Measurements from ENCODE around the gene LIPF.
"Not testable (repeated sequence)": the region's sequence is repeated elsewhere in the genome, so short reads cannot be mapped to it uniquely, and the experiment has no call there.

LIPF gene

DNA sequence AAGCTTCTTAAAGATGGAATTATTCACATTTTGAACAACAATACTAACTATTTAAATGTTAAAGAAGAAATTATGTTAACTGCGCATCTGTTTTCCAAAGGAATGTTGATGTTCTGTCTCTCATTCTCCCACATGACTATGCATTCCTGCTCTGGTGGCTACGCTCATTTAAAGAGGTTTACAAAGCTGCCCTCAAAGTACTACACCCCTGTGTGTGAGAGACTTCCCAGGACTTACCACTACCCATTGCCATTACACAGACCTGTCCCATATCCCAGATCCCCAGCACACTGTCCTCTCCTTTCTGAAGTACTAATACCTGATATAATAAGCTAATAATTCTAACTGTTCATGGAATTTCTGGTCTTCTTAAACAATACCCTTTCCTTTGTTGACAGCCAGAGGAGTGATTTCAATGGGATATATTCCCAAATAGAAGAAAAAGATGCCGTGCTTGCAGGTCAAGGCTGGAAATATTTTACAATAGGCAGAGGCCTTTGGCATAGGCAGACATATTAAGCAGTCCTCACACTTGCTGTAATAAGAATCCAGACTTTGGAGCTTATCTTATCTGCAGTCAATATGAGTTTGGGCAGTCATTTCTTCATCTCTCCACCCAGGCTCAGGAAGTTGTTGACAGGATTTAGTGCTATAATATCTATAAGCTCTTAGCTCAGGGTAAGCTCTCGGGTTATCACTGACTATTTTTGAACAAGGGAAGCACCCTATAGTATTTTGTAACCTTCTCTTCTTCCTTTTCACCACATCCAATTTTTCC is 12.2 kb downstream of the LIPF start:
- no peak for FAIRE-seq

DNA sequence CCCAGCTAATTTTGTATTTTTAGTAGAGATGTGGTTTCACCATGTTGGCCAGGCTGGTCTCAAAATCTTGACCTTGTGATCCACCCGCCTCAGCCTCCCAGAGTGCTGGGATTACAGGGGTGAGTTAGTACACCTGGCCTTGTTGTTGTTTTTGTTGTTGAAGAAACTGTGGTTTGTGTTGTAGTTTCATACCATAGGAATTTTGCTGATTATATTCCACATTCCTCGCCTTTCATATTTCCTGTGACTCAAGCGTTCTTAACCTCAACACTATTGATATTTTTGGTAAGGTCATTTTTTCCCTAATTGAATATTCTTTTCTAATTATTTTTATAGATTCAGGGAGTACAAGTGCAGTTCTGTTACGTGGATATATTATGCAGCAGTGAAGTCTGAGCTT is 16.7 kb downstream of the LIPF start:
- no peak for FAIRE-seq

DNA sequence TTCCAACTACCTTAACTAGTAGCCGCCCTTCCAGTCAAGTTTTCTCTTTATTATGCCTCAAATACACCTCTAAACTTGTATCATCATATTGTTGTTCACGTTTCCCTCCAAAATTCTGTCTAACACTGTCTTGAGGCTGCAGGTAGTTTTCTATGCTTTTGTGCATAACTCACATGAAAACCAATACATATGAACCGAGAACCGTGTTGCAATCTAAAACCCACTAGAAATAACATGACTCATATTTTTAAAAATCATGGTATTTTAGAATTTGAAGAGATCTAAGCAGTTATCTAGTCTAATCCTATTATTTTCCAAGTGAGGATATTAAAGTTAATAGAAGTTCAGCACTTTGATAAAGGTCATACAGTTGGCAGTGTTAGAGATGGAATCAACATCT is 18.2 kb downstream of the LIPF start:
- FAIRE-seq: no peak

DNA sequence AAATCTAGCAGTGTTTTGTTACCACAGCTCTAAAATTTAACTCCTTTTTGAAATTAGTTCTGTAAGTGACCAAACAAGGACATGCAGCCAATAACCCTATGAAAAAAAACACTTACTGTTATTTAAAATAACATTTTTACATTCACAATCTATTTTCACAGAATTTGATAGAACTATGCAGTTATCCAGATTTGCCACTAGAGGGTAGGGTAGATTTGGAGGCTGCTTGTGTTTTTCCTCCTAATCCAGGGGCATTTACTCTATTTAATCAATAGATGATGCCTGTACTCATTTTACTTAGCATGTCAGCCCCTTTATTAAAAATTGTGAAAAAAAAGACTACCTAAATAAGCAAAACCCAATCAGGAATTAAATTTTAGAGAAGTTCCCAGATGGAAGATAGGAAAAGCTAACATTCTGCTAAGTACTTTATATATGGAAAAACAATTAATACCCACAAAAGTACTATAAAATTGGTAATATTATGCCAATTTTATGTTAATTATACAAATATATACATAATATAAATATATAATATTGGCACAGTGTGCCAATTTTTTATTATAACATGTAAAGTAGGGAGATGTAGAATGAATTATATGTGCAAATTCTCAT is 23.7 kb downstream of the LIPF start:
- FAIRE-seq: peak; percentile 90

DNA sequence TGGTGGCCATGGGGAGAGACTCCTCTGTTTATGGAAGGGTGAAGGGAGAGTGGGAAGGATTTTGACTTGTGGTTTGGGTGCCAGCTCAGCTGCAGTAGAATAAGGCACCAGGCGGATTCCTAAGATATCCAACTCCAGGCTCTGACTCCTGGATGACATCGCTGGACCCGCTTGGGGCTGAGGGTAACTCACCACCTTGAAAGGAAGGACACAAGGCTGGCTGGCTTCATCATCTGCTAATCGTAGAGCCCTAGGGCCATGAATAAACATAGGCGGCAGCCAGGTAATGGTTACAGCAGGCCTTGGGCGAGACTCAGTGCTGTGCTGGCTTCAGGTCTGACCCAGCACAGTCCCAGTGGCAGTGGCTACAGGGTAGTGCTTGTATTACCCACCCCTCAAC is 25.1 kb downstream of the LIPF start:
- FAIRE-seq: no peak

DNA sequence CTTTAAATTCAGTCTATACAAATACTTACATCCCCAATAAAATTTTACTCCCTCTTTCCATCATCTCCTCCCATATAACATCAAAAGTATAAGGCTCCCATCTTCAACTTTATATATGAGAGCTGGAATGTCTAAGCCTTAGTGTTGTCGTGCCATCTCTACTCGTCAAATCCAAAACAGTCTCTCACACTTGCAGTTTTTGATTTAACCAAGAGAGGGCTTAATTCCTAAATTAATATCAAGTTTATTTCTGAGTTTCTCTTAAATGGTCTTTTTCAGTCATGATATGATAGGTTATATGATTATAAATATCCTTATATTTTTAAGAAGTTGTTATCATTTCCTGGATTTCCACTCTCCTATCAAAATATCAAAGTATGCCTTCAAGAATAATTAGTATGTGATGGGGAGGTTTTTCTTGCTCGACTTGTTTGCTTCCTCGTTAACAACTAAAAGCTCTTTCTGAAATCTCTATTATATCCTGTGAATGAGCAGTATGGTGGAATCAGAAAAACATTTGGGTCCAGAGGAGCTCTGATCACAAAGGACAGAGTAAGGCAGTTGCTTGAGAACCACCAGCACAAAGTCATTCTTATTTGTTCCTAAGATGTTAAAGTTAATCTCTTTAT is 29.3 kb downstream of the LIPF start:
- peak; percentile 84 for FAIRE-seq

DNA sequence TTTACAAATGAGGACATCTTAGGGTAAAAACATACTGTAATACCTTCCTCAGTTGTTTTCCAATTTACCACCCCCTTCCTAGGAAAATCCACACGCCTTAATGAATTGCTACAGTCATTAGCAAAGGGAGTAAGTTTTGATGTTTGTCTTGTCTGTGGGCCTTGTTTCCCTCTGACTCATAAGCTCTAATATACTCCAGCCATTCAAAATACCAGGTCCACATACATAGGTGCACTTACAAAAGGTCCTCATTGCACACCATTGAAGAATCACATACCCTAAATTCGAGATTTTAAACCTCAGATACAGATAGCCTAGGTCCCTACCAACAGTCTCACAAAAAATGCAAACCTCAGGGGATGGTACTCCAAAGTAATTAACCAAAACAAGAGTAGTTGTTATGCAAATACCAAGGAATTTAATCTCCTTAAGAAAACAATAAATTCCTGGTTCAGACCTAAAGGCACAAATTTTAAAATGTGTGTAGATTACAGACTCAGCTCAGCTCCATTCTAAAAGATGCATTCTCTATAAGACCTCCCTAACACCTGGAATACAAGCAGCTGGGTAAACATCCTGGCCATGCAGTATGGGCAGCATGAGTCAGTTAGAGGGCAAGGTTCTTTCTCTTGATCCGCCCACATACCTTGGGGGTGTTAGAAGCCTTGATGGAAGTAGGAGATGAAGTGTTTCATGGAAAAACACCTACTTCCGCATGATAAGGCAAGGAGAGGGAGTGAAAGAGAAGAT is 38.8 kb downstream of the LIPF start:
- no peak for FAIRE-seq

DNA sequence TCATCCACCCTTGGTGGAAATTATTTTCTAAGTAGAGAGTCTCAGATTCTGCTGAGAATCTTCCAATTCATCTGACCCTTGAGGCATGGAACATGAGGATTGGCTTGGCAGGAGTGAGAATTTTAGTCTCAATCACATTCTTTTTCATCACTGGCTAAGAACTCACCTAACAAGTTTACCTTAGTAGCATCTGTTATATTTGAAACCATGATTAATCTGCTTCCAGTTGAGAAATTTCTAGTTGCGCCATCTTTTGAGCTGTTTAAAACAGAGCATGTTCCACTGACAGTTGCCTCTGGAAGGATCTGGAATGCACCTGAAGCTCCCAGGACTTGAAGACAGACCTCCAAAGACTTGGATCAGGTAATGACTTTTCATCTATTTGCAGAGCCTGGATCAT is 41.7 kb downstream of the LIPF start, which contains the start of gene LIPK:
LIPK (plus strand) TSS at position 292 of the 400 bp plus-strand sequence. CDS start 18,295 bp downstream, outside the sequence.
- no peak for FAIRE-seq

DNA sequence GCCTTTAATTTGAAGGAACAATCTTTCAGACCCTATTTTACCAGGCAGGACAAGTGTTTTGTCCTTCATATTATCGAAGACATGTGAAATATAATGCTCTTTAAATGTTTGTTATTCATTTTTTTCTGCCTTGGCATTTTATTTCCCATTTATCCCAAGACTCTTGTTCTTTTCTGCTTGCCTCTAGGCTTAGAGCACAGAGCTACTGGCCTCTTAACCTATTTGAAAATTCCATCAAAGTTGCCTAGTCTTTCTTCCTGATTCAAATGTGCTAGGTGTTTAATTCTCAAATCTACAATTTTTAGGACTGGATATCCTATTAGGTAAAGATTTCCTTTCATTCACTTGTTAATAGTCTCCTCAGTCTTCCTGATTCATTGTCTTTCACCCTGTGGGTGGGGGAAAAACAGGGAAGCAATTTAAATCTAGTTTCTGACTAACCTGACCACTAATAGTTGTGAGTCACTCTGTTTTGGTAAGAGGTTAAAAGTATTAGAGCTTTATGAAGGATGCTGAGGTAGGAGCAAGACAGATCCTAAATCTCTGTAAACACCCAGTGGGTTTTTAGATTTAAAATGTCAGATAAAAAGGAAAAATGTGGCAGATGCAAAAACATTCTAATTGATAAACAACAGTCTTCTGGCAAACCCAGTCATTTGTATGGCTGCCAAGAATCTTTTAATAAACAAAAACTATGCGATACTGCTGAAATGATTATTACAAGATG is 43.4 kb downstream of the LIPF start:
- FAIRE-seq: no peak

DNA sequence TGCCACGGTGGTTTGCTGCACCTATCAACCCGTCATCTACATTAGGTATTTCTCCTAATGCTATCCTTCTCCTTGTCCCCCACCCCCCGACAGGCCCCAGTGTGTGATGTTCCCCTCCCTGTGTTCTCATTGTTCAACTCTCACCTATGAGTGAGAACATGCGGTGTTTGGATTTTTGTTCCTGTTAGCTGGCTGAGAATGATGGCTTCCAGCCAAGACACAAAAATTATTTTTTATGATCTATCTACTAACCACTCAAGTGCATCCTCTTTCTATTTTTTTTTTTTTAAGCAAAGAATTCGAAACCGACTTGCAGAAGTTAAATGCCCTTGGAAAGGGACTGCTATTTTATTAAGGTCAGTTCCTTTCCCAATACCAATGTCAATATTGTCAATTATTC is 45.1 kb downstream of the LIPF start:
- not testable (repeated sequence) for FAIRE-seq

DNA sequence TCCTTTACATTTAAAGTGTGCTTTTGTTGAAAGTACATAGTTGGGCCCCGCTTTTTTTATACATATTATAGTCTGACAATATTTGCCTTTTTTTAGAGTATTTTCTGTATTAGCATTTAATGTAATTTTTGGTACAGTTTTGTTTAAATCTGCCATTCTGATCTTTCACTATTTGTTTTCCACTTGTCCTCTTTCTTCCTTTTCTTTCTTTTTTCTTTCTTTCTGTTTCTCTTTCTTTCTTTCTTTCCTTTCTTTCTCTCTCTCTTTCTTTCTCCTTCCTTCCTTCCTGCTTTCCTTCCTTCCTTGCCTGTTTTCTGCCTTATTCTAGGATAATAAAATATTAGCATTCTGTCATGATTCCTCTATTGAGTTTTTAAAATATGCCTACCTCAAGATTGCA is 51.3 kb downstream of the LIPF start:
- no peak for FAIRE-seq

DNA sequence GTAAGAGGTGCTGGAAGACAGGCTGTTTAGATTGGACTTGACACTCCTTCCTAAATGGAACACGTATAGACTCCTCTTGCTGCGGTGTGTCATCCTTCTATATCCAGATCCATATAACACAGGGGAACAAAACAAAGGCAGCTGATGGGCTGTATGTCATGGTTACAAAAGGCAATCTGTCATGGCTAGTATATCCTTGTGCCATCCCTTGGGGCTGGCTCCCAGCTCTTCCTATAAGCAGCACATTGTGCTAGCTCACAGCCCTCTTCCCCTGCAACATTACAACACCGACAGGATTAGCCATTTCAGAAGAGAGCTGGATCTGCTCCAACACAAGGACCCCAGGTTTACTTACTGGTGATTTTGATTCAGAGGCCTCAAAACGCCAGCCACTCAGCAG is 57.1 kb downstream of the LIPF start:
- FAIRE-seq: no peak

DNA sequence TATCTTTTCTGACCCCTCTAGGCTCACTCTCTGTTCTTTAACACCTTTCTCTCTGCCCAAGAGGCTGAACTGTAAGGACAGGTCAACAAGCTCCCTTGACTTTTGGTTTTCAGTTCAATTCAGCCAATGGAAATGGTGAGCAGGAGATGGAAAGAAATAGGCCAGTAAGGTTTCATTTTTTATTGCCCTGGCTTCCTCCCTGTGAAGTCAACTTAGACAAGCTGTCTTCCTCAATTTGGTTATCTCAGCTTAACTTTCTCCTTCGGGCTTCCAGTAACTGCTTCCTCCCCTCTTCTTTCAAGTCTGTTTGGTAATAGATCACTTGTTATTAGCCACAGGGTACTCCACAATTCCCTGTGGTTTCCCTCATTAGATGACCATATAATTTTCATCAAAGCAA is 61.6 kb downstream of the LIPF start:
- FAIRE-seq: no peak

DNA sequence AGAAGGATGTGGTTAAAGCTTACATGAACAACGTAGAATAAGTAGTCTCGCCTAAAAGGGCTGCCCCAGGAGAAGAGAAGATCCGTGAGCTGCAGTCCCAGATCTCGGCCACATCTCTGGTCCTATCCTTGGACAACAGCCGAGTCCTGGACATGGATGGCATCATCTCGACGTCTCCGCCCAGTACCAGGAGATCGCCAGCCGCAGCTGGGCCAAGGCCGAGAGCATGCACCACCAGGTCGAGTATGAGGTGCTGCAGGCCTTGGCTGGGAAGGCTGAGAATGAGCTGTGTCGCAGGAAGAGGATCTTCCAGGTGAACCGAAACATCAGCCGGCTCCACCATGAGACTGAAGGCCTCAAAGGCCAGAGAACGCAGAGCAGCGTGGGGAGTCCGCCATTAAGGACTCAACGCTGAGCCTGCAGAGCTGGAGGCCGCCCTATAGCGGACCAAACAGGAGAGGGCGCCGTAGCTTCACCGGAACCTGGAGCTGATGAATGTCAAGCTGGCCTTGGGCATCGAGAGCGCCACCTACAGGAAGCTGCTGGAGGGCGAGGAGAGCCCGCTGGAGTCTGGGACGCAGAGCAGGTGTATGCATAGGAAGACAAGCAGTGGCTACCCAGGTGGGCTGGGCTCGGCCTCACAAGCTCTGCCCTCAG is 64.0 kb downstream of the LIPF start:
- no peak for FAIRE-seq
